ENCODE results near the gene CARD14.

Gene CARD14

DNA sequence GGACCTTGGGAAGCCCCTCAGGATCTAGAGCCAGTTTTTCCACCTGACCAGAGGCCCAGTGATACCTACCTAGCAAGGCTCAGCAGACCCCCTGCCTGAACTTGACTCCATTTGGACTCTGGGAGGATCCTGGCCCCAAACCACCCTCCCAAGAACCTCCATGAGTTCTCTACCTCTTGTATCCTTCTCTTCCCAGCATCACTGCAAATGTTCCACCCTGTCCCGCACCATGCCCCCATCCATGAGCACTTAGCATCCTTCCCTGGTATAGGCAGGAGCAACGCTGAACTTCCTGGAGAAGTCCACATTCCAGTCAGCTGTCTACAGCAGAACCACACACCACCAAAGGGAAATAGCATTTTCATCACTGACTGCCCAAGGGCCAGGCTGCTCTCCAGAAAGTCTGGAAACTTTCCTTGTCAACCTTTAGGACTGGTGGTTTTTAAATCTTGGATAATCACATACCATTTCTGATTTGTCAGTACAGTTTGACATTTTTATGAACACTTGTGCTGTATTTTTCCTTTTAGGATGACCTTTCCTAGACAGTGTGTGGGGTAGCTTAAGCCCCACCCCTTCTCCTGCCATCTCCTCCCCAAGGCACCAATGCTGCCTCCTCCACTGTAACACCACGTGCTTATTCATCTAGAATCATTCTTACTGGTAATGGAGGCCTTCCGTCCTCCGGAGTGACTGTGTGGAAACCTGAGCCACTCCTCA is 36.8 kb upstream of the CARD14 start:
- Histone ChIP-seq H2AFZ (ENCODE audit: low read length) (no peak overlapping the region), H3F3A (ENCODE audit: insufficient read depth, low read length) (no peaks in the 10 kb centered on the region; the same call in 1 of the 2 replicates), H3K9ac (ENCODE audit: low read length) (no peak overlapping the region), H3K36me3 (replicated peaks; ENCODE audit: insufficient read depth, low read length) (peaks cover 7% of the 10 kb centered on the region; the same call in 1 of the 2 replicates), H3K27me3 (replicated peaks; ENCODE audit: insufficient read depth, low read length) (peaks cover 8% of the 10 kb centered on the region; the same call in 1 of the 2 replicates), H3K79me2 (ENCODE audit: low read length) (no peaks in the 10 kb centered on the region), H3K4me2 (ENCODE audit: low read depth, low read length) (no peak overlapping the region), H3K9me3 (replicated peaks; ENCODE audit: insufficient read depth, low read length) (no peaks in the 10 kb centered on the region), H3K9me2 (replicated peaks; ENCODE audit: insufficient read depth, low read length) (no peaks in the 10 kb centered on the region), H3K4me3 (ENCODE audit: low read length) (no peak overlapping the region), H4K20me1 (ENCODE audit: insufficient read depth, low read length) (no peaks in the 10 kb centered on the region), H3K4me1 (ENCODE audit: low read length) (peaks cover 8% of the 10 kb centered on the region; the same call in 1 of the 2 replicates), H3K27ac (ENCODE audit: low read length) (no peak overlapping the region)
- no peak for DNase-seq
- TF ChIP-seq CTCF (IDR thresholded peaks at IDR 0.05; ENCODE audit: low read length) (no peak), EZH2phosphoT487 (IDR thresholded peaks at IDR 0.05; ENCODE audit: low read length) (no peak), EZH2 (optimal IDR thresholded peaks at IDR 0.05; ENCODE audit: low read depth, low read length) (no peak)

GRCh38 chr17:80133626-80133970 is 36.2 kb upstream of the CARD14 start:
- Histone ChIP-seq H3K36me3 (replicated peaks; ENCODE audit: insufficient read depth, low read length) (peaks cover 10% of the 10 kb centered on the region; the same call in 1 of the 2 replicates), H3K4me1 (ENCODE audit: low read length) (peaks cover 8% of the 10 kb centered on the region; the same call in 1 of the 2 replicates), H4K20me1 (ENCODE audit: insufficient read depth, low read length) (no peaks in the 10 kb centered on the region), H3K27ac (ENCODE audit: low read length) (no peak overlapping the region), H3K4me3 (ENCODE audit: low read length) (no peak overlapping the region), H3F3A (ENCODE audit: insufficient read depth, low read length) (no peaks in the 10 kb centered on the region; the same call in 1 of the 2 replicates), H2AFZ (ENCODE audit: low read length) (no peak overlapping the region), H3K9me3 (replicated peaks; ENCODE audit: insufficient read depth, low read length) (no peaks in the 10 kb centered on the region), H3K9me2 (replicated peaks; ENCODE audit: insufficient read depth, low read length) (no peaks in the 10 kb centered on the region), H3K4me2 (ENCODE audit: low read depth, low read length) (no peak overlapping the region), H3K9ac (ENCODE audit: low read length) (no peak overlapping the region), H3K79me2 (ENCODE audit: low read length) (no peaks in the 10 kb centered on the region), H3K27me3 (replicated peaks; ENCODE audit: insufficient read depth, low read length) (peaks cover 3% of the 10 kb centered on the region; the same call in 1 of the 2 replicates)
- no peak for TF ChIP-seq EZH2phosphoT487 (IDR thresholded peaks at IDR 0.05; ENCODE audit: low read length)
- TF ChIP-seq EZH2 (optimal IDR thresholded peaks at IDR 0.05; ENCODE audit: low read depth, low read length): no peak
- no peak for TF ChIP-seq CTCF (IDR thresholded peaks at IDR 0.05; ENCODE audit: low read length)
- no peak for DNase-seq

DNA sequence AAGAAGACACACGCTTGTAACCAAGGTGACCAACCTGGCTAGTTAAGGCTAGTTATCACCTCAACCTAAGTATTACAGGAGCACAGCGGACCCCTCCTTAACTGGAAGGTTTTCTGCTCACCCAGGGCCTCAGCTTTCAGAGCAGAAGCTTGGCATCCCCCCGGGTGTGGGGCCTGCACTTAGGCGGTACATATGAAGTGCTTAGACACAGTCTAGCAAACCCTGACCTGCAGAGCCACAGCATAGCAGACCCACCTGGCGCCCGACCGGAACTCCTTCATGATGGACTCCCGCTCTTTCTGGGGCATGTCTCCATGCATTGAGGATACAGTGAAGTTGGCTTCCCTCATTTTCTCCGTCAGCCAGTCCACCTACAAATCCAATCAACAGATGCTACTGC is 32.7 kb upstream of the CARD14 start:
- TF ChIP-seq CTCF (IDR thresholded peaks at IDR 0.05; ENCODE audit: low read length) (no peak), EZH2phosphoT487 (IDR thresholded peaks at IDR 0.05; ENCODE audit: low read length) (no peak), EZH2 (optimal IDR thresholded peaks at IDR 0.05; ENCODE audit: low read depth, low read length) (no peak)
- Histone ChIP-seq H3K4me3 (ENCODE audit: low read length) (no peak overlapping the region), H3K27ac (ENCODE audit: low read length) (no peak overlapping the region), H3K9me3 (replicated peaks; ENCODE audit: insufficient read depth, low read length) (no peaks in the 10 kb centered on the region), H4K20me1 (ENCODE audit: insufficient read depth, low read length) (no peaks in the 10 kb centered on the region), H3K4me2 (ENCODE audit: low read depth, low read length) (no peak overlapping the region), H3K27me3 (replicated peaks; ENCODE audit: insufficient read depth, low read length) (no peaks in the 10 kb centered on the region), H3K9me2 (replicated peaks; ENCODE audit: insufficient read depth, low read length) (no peaks in the 10 kb centered on the region), H3K36me3 (replicated peaks; ENCODE audit: insufficient read depth, low read length) (peaks cover 35% of the 10 kb centered on the region; the same call in 1 of the 2 replicates), H3K4me1 (ENCODE audit: low read length) (no peaks in the 10 kb centered on the region), H3F3A (ENCODE audit: insufficient read depth, low read length) (no peaks in the 10 kb centered on the region), H3K79me2 (ENCODE audit: low read length) (peaks cover 18% of the 10 kb centered on the region), H2AFZ (ENCODE audit: low read length) (no peak overlapping the region), H3K9ac (ENCODE audit: low read length) (no peak overlapping the region)
- DNase-seq: no peak

Data from MM.1S (cell line).